Tibial nerve (tissue), 4 donors: ENCODE results near the gene NPDC1. TPM values are rescaled to one million over a fixed set of nuclear protein-coding genes. Genes with fewer than 3 reads are reported as not detected.

Experiments
- DNase-seq, 2 donors: peaks; one replicate each; pipeline ENCODE4 v3.0.0-alpha.2; 2019; ENCODE audit warnings: low spot score in 2 of 2
- H3K27ac ChIP-seq, 4 donors: fragments of 200-600 bp; sonication (generic) in 3 of 4; one replicate each; pipeline ENCODE4 v1.5.1; 2017 to 2019; ENCODE audit warnings: mild to moderate bottlenecking in 1 of 4
- H3K27me3 ChIP-seq, 2 donors: fragments of 200-600 bp; sonication (generic) in 1 of 2; one replicate each; pipeline versions ENCODE4 v1.5.1 to v1.6.0; 2017 to 2019
- H3K36me3 ChIP-seq, 3 donors: fragments of 200-600 bp; sonication (generic); one replicate each; pipeline ENCODE4 v1.5.1; 2018 to 2019
- H3K4me1 ChIP-seq, 4 donors: fragments of 200-600 bp; sonication (generic) in 3 of 4; one replicate each; pipeline ENCODE4 v1.5.1; 2017 to 2019
- H3K4me3 ChIP-seq, 4 donors: fragments of 200-600 bp; sonication (generic) in 3 of 4; one replicate each; pipeline ENCODE4 v1.5.1; 2017 to 2019; ENCODE audit warnings: mild to moderate bottlenecking in 1 of 4, moderate library complexity in 1 of 4
- H3K9me3 ChIP-seq, 4 donors: fragments of 200-600 bp; sonication (generic) in 3 of 4; one replicate each; pipeline ENCODE4 v1.5.1; 2017 to 2019
- CTCF ChIP-seq, 5 experiments: fragments of 200-600 bp in 3 of 5; fragments of 450-650 bp in 2 of 5; sonication (generic) in 3 of 5; IDR thresholded peaks; one replicate each; pipeline ENCODE4 v1.5.1; 2016 to 2019; ENCODE audit warnings: antibody characterized with exemption in 5 of 5, mild to moderate bottlenecking in 3 of 5, moderate library complexity in 2 of 5
- EP300 ChIP-seq, 2 donors: sonication (generic); formaldehyde crosslinking; IDR thresholded peaks; one replicate each; pipeline ENCODE4 v1.6.1; 2017; ENCODE audit warnings: antibody characterized with exemption in 2 of 2, mild to moderate bottlenecking in 1 of 2
- POLR2A ChIP-seq, 2 donors: fragments of 450-650 bp; IDR thresholded peaks; one replicate each; pipeline ENCODE4 v1.6.1; 2017; ENCODE audit warnings: antibody characterized with exemption in 2 of 2, mild to moderate bottlenecking in 2 of 2, moderate library complexity in 2 of 2
- WGBS, 2 donors: methylation state at CpG; one replicate each; pipeline ENCODE4 v1.1.5; 2018; 5-methylcytosine and 5-hydroxymethylcytosine counted together
- total RNA-seq, 4 donors: library from RNA; depleted of rRNA; stranded (reverse); fragments of >200 nt; gene quantifications; one replicate each; pipeline ENCODE4 v1.1.0, GENCODE V29; 2016

NPDC1 gene
- total RNA-seq, 4 donors from 2014 or later, result 80.6 to 269 (median 182) TPM

DNA sequence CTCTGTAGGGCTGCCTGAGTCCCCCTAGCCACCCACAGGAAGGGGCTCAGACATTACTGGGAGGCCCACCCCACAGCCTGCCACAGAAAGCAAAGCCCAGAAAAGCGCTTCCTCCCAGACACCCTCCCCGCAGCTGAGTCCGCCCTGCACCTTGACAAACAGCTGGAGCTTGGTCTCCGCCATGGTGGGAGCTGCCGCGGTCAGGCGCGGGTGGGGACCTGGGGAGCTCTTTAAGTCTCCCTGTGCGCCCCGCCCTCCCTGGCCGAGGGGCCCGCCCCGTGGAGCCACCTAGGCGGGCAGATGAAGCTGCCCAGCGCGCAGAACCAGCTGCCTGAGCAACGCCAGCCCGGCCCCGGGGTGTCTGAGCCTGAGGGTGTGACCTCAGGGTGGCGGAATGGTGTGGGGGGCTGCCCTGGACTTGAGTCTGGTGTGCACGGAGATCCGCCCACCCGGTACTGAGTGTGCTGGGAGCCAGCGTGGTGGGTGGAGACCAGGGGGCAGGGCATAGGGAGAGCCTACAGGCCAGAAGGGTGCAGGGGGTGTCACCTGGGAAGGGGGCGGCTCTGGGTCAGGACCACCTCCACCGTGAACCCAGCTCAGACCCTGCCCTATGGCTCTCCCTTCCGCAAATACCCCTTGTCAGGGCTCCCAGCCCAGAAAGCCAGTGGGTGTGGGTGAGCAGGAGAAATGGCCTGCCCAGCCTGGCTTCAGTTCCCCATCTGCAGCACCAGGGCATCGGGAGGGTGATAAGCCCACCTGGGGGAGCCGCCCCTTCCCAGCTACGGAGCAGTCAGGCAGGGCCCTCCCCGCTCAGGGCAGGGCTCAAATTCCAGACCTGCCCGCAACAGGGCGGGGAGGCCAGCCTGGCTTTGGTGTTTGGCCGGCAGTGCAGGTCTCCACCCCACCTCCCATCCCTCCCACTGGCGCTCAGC lies 49.4 kb downstream of the NPDC1 start, which contains the start of gene CLIC3:
Gene CLIC3 (minus strand): TSS at position 208 of the 932 bp plus-strand sequence. CDS start 25 bp downstream, at position 183.
- Histone ChIP-seq H3K4me3 (peak within 1 kb of the TSS; percentile 1 to 38 (median 26)), H3K27me3 (no peaks in the 10 kb centered on the region), H3K4me1 (peaks cover 0 to 75% (median 61%) of the 10 kb centered on the region in 4 donors), H3K27ac (peak within 1 kb of the TSS; percentile 52 to 89 (median 70)), H3K9me3 (no peaks in the 10 kb centered on the region), H3K36me3 (peaks cover 0 to 15% (median 0%) of the 10 kb centered on the region in 3 donors)
- 21 to 34% methylated on average over 23 to 29 of the region's 35 CpGs for WGBS, 2 donors
- no peak for DNase-seq
- TF ChIP-seq EP300 (IDR thresholded peaks at IDR 0.05) (no peak), CTCF (IDR thresholded peaks at IDR 0.05) (no peak), POLR2A (IDR thresholded peaks at IDR 0.05) (no peak)

DNA sequence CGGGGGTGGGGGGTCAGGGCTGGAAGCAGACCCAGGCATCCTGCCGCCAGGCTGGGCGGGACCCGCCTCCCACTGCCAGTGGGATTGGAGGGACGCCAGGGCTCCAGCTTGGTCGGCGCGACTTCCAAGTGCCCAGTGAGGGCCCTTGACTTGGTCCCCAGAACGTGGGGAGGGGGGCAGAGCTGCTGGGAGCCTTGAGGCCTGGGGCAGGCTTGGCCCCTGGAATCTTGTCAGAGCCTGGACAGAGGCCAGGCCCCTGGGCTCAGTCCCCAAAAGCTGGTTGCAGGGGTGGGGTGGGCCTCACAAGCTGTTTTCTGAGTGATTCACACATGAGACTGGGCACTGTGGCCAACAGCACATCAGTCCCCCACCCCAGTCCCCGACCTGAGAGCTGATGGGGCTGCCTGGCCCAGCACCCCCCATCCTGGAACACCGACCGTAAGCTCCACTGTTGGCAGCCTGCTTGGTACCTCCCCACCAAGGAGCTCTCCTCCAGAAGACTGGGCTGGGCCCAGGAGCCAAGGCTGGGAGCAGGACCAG lies 50.1 kb downstream of the NPDC1 start:
- H3K36me3 ChIP-seq, result peaks cover 0 to 15% (median 0%) of the 10 kb centered on the region in 3 donors
- TF ChIP-seq CTCF (IDR thresholded peaks at IDR 0.05) (no peak), EP300 (IDR thresholded peaks at IDR 0.05) (peak in 1 of 2 donors; percentile 21)
- no peaks in the 10 kb centered on the region for H3K9me3 ChIP-seq
- 11 to 40% methylated on average over 1 to 10 of the region's 12 CpGs for WGBS, 2 donors
- H3K4me3 ChIP-seq, result peak overlapping the region in 2 of 4 donors; percentile 26 to 38
- no peak for DNase-seq
- H3K4me1 ChIP-seq, result peaks cover 0 to 76% (median 61%) of the 10 kb centered on the region in 4 donors
- peak overlapping the region; percentile 52 to 89 (median 70) for H3K27ac ChIP-seq
- no peaks in the 10 kb centered on the region for H3K27me3 ChIP-seq

GRCh38 chr9:136995362-136995761 lies 50.6 kb downstream of the NPDC1 start:
- DNase-seq, result no peak
- Histone ChIP-seq H3K36me3 (peaks cover 0 to 15% (median 0%) of the 10 kb centered on the region in 3 donors), H3K4me1 (peaks cover 0 to 72% (median 58%) of the 10 kb centered on the region in 4 donors), H3K4me3 (peak overlapping the region in 3 of 4 donors; percentile 1 to 38 (median 17)), H3K27me3 (no peaks in the 10 kb centered on the region), H3K9me3 (no peaks in the 10 kb centered on the region), H3K27ac (peak overlapping the region; percentile 52 to 89 (median 70))
- WGBS, 2 donors, result 31 to 43% methylated on average over 5 to 29 of the region's 30 CpGs
- TF ChIP-seq EP300 (IDR thresholded peaks at IDR 0.05) (no peak), CTCF (IDR thresholded peaks at IDR 0.05) (no peak), POLR2A (IDR thresholded peaks at IDR 0.05) (no peak)

- TF ChIP-seq POLR2A (IDR thresholded peaks at IDR 0.05) (no peak), EP300 (IDR thresholded peaks at IDR 0.05) (no peak), CTCF (IDR thresholded peaks at IDR 0.05) (no peak)
- DNase-seq, result no peak
- WGBS, 2 donors, result 53 to 62% methylated on average over 6 to 36 of the region's 40 CpGs
- Histone ChIP-seq H3K36me3 (peaks cover 0 to 15% (median 0%) of the 10 kb centered on the region in 3 donors), H3K27me3 (no peaks in the 10 kb centered on the region), H3K27ac (peak overlapping the region; percentile 52 to 89 (median 70)), H3K9me3 (no peaks in the 10 kb centered on the region), H3K4me1 (peaks cover 0 to 66% (median 57%) of the 10 kb centered on the region in 4 donors), H3K4me3 (peak overlapping the region in 2 of 4 donors; percentile 1 to 38)
Observed at GRCh38 chr9:136994888-136995230, 51.1 kb downstream of the NPDC1 start.
